GM23338 (cell line): ENCODE results near the gene SLC50A1. TPM values are rescaled to one million over a fixed set of nuclear protein-coding genes. Genes with fewer than 3 reads are reported as not detected.

Source experiments
- ATAC-seq: fragments of 200-7000 bp; cut with Tn5 transposase; 3 replicates; pipeline ENCODE4 v1.9.1; 2020
- DNase-seq: peaks from one replicate; pipeline ENCODE4 v3.0.0-alpha.2; 2015; ENCODE audit warnings: low spot score
- H2AFZ ChIP-seq: fragments of 200-600 bp; sonication (generic); 2 replicates; pipeline ENCODE4 v1.8.0; 2016; ENCODE audit warnings: antibody characterized with exemption, mild to moderate bottlenecking, moderate library complexity
- H3F3A ChIP-seq: fragments of 200-600 bp; sonication (generic); replicated peaks from 2 replicates; pipeline ENCODE4 v1.8.0; 2017; ENCODE audit warnings: antibody characterized with exemption, mixed run types, low read depth
- H3K27ac ChIP-seq: fragments of 200-600 bp; sonication (generic); 2 replicates; pipeline ENCODE4 v1.6.1; 2016; ENCODE audit warnings: low read depth
- H3K27me3 ChIP-seq: fragments of 200-600 bp; sonication (generic); 2 replicates; pipeline ENCODE4 v1.8.0; 2016; ENCODE audit warnings: mild to moderate bottlenecking, mixed run types, moderate library complexity; ENCODE audit not compliant: insufficient read depth
- H3K36me3 ChIP-seq: fragments of 200-600 bp; sonication (generic); 2 replicates; pipeline ENCODE4 v1.8.0; 2016; ENCODE audit warnings: mild to moderate bottlenecking; ENCODE audit not compliant: insufficient read depth
- H3K4me1 ChIP-seq: fragments of 200-600 bp; sonication (generic); 2 replicates; pipeline ENCODE4 v1.8.0; 2016; ENCODE audit warnings: mild to moderate bottlenecking, moderate library complexity; ENCODE audit not compliant: insufficient read depth
- H3K4me2 ChIP-seq: fragments of 200-600 bp; sonication (generic); 2 replicates; pipeline ENCODE4 v1.7.1; 2017; ENCODE audit warnings: mixed run types
- H3K4me3 ChIP-seq: fragments of 200-600 bp; sonication (generic); 2 replicates; pipeline ENCODE4 v1.6.1; 2016; ENCODE audit warnings: mixed run types
- H3K79me2 ChIP-seq: fragments of 200-600 bp; sonication (generic); replicated peaks from 2 replicates; pipeline ENCODE4 v1.8.0; 2017; ENCODE audit warnings: mild to moderate bottlenecking; ENCODE audit not compliant: insufficient read depth
- H3K9me2 ChIP-seq: fragments of 200-600 bp; sonication (generic); 2 replicates; pipeline ENCODE4 v1.8.0; 2017; ENCODE audit not compliant: insufficient read depth
- H4K20me1 ChIP-seq: fragments of 200-600 bp; sonication (generic); replicated peaks from 2 replicates; pipeline ENCODE4 v1.8.0; 2017; ENCODE audit warnings: mild to moderate bottlenecking; ENCODE audit not compliant: insufficient read depth
- H3K27ac Mint-ChIP-seq: 2 replicates; pipeline ENCODE4 v1.8.0; 2020; ENCODE audit warnings: inconsistent platforms, mild to moderate bottlenecking, moderate library complexity, mixed read lengths
- H3K27me3 Mint-ChIP-seq: 3 replicates; pipeline ENCODE4 v1.8.0; 2022; ENCODE audit warnings: low read depth, mild to moderate bottlenecking, moderate library complexity, mixed read lengths, inconsistent platforms; ENCODE audit not compliant: insufficient read depth, poor library complexity
- H3K36me3 Mint-ChIP-seq: 3 replicates; pipeline ENCODE4 v1.8.0; 2021; ENCODE audit warnings: low read depth, mild to moderate bottlenecking, inconsistent platforms, moderate library complexity, mixed read lengths
- H3K4me1 Mint-ChIP-seq: 3 replicates; pipeline ENCODE4 v1.8.0; 2020; ENCODE audit warnings: mild to moderate bottlenecking, inconsistent platforms, mixed read lengths
- H3K4me3 Mint-ChIP-seq: 3 replicates; pipeline ENCODE4 v1.8.0; 2021; ENCODE audit warnings: moderate library complexity, mild to moderate bottlenecking, inconsistent platforms, mixed read lengths
- H3K9me3 Mint-ChIP-seq: 3 replicates; pipeline ENCODE4 v1.8.0; 2020; ENCODE audit warnings: moderate library complexity, mild to moderate bottlenecking, inconsistent platforms, mixed read lengths
- CREB1 ChIP-seq: fragments of 250-450 bp; sonication (Bioruptor Pico); IDR thresholded peaks from 2 replicates; pipeline ENCODE4 v1.5.0; 2020; ENCODE audit warnings: low read depth, mild to moderate bottlenecking, moderate library complexity
- CTCF ChIP-seq, 2 experiments: fragments of 200-600 bp in 1 of 2; sonication (generic) in 1 of 2; conservative IDR thresholded peaks; 2 replicates each; pipeline versions ENCODE4 v1.5.1 to v1.6.1; 2016 to 2017; ENCODE audit warnings: antibody characterized with exemption in 2 of 2, low read depth in 2 of 2, mild to moderate bottlenecking in 2 of 2, moderate library complexity in 1 of 2
- ETS1 ChIP-seq: IDR thresholded peaks from 2 replicates; pipeline ENCODE4 v1.6.1; 2016; ENCODE audit warnings: antibody characterized with exemption
- EZH2phosphoT487 ChIP-seq: fragments of 200-600 bp; sonication (generic); IDR thresholded peaks from one replicate; pipeline ENCODE4 v1.8.1; 2018; ENCODE audit warnings: antibody characterized with exemption; ENCODE audit not compliant: unreplicated experiment
- NANOG ChIP-seq: IDR thresholded peaks from 2 replicates; pipeline ENCODE4 v1.6.1; 2016; ENCODE audit warnings: antibody characterized with exemption, borderline replicate concordance
- POLR2AphosphoS5 ChIP-seq: IDR thresholded peaks from 2 replicates; pipeline ENCODE4 v1.6.1; 2016; ENCODE audit warnings: antibody characterized with exemption, low read depth
- REST ChIP-seq: IDR thresholded peaks from one replicate; pipeline ENCODE4 v1.6.1; 2018; ENCODE audit warnings: antibody characterized with exemption; ENCODE audit not compliant: unreplicated experiment
- STAT1 ChIP-seq: IDR thresholded peaks from one replicate; pipeline ENCODE4 v1.6.1; 2016; ENCODE audit warnings: antibody characterized with exemption; ENCODE audit not compliant: unreplicated experiment
- ZNF114 ChIP-seq: fragments of 250-450 bp; sonication (Bioruptor Pico); IDR thresholded peaks from 2 replicates; pipeline ENCODE4 v1.5.0; 2020; ENCODE audit warnings: mild to moderate bottlenecking, moderate library complexity
- ZNF331 ChIP-seq: fragments of 250-450 bp; sonication (Bioruptor Pico); IDR thresholded peaks from 2 replicates; pipeline ENCODE4 v1.5.0; 2020; ENCODE audit warnings: low read depth, mild to moderate bottlenecking, moderate library complexity
- polyA plus RNA-seq: library from polyadenylated mRNA; unstranded; fragments of >200 nt; fragmentation: Nextera tagmentation; extraction: Ambion mirVana; gene quantifications from 2 replicates; pipeline ENCODE4 v1.2.1, GENCODE V29; 2016
- total RNA-seq: library from RNA; depleted of rRNA; stranded (reverse); fragments of >200 nt; shearing (Covaris generic); gene quantifications from 2 replicates; pipeline ENCODE4 v1.2.3, GENCODE V29; 2014

The SLC50A1 gene
- total and polyA plus RNA-seq, 2 experiments from 2014 or later: 30.0 to 63.9 TPM

- Mint-ChIP-seq H3K27ac (no peak overlapping the region), H3K4me1 (peaks cover 31% of the 10 kb centered on the region), H3K9me3 (no peaks in the 10 kb centered on the region), H3K36me3 (no peaks in the 10 kb centered on the region; the same call in 2 of the 3 replicates), H3K4me3 (peak overlapping the region; percentile 21; the same call in 2 of the 3 replicates), H3K27me3 (peaks cover 27% of the 10 kb centered on the region)
- H3K36me3 ChIP-seq: no peaks in the 10 kb centered on the region
- 0 out of 2 replicates have a peak overlapping the region, but pooled peaks have one; percentile 7 for H3K4me3 ChIP-seq
- 0 out of 2 replicates have a peak, but pooled peaks cover 9% of the 10 kb centered on the region for H3F3A ChIP-seq
- no peak overlapping the region for H3K27ac ChIP-seq
- DNase-seq (peak; percentile 94), ATAC-seq (peak; percentile 78)
- peaks cover 10% of the 10 kb centered on the region; the same call in 1 of the 2 replicates for H3K27me3 ChIP-seq
- H2AFZ ChIP-seq: peak overlapping the region; percentile 97
- no peak for TF ChIP-seq ZNF114 (CRISPR knock-in tag)
- TF ChIP-seq STAT1: no peak
- TF ChIP-seq CTCF (conservative IDR thresholded peaks at IDR 0.05; ENCODE audit: low read depth in 2 of 2): peak; percentile 98
- 0 out of 2 replicates have a peak, but pooled peaks have one; percentile 3 for TF ChIP-seq CREB1 (CRISPR knock-in tag)
- H3K79me2 ChIP-seq: no peaks in the 10 kb centered on the region
- H3K4me2 ChIP-seq: peak overlapping the region; percentile 61; the same call in 1 of the 2 replicates
- no peaks in the 10 kb centered on the region for H3K9me2 ChIP-seq
- H4K20me1 ChIP-seq: no peaks in the 10 kb centered on the region
- peaks cover 7% of the 10 kb centered on the region; the same call in 1 of the 2 replicates for H3K4me1 ChIP-seq
These were observed 44.3 kb upstream of the SLC50A1 start for GRCh38 chr1:155091071-155092051.

- Histone ChIP-seq H3K27me3 (peaks cover 10% of the 10 kb centered on the region; the same call in 1 of the 2 replicates), H3K36me3 (no peaks in the 10 kb centered on the region), H3K79me2 (no peaks in the 10 kb centered on the region), H3K27ac (no peak overlapping the region), H3K4me2 (no peak overlapping the region), H4K20me1 (no peaks in the 10 kb centered on the region), H3F3A (0 out of 2 replicates have a peak, but pooled peaks cover 9% of the 10 kb centered on the region), H3K9me2 (no peaks in the 10 kb centered on the region), H3K4me3 (no peak overlapping the region), H3K4me1 (peaks cover 7% of the 10 kb centered on the region; the same call in 1 of the 2 replicates), H2AFZ (no peak overlapping the region)
- H3K4me3 Mint-ChIP-seq: no peak overlapping the region
- H3K27me3 Mint-ChIP-seq: peaks cover 25% of the 10 kb centered on the region
- DNase-seq: no peak
- H3K27ac Mint-ChIP-seq: no peak overlapping the region
- peaks cover 27% of the 10 kb centered on the region for H3K4me1 Mint-ChIP-seq
- H3K36me3 Mint-ChIP-seq: no peaks in the 10 kb centered on the region; the same call in 2 of the 3 replicates
- H3K9me3 Mint-ChIP-seq: no peaks in the 10 kb centered on the region
- ATAC-seq: no peak
- no peak for TF ChIP-seq POLR2AphosphoS5
- TF ChIP-seq ETS1: no peak
- TF ChIP-seq EZH2phosphoT487: no peak
- no peak for TF ChIP-seq CTCF (conservative IDR thresholded peaks at IDR 0.05; ENCODE audit: low read depth in 2 of 2)
- no peak for TF ChIP-seq NANOG
- no peak for TF ChIP-seq ZNF331 (CRISPR knock-in tag)
- no peak for TF ChIP-seq REST
- no peak for TF ChIP-seq STAT1
These were observed 43.5 kb upstream of the SLC50A1 start for GRCh38 chr1:155092131-155092530.
